ENCODE results near the gene SLC4A5. TPM values are rescaled to one million over a fixed set of nuclear protein-coding genes. Genes with fewer than 3 reads are reported as not detected.
A peak's percentile ranks its signal among the peaks of the same experiment; 100 is the strongest.

Gene SLC4A5
- total and polyA plus RNA-seq, 4 donors: 1.2 to 22.3 (median 3.2) TPM

DNA sequence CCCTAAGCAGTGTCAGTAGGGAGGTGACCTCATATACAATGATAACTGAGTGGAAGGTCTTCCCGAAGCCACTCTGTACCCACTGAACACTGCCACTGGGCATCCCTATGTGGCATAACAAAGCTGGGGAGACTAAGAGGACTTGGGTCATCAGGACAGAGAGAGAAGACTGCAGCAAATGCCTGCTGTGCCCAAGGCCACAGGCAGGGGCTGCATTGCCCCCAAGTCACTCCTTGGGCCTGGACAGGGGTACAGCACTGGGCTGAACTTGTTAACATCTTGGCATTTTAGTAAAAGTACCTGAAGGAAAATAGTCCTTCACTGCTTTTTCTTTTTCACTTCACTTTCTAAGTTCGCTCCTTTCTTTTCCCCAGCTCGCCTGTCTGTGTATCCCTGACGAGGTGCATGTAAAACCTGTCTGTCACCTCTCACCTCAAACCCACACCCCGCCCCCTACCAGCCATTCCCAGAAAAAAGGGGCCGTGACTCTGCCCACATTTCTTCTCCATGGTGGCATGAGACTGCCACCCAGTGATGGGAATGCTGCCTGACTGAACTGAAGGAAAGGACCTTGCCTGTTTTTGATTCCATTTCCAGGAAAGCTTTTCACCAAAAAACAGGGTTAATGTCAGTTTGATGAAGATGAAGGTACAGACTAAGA lies 81.9 kb downstream of the SLC4A5 start:
- no peak overlapping the region for H3K4me3 ChIP-seq (ENCODE audit: low read depth, low read length)
- peak in 3 of 6 donors; percentile 22 to 49 (median 38) for DNase-seq (ENCODE audit: low read depth in 4 of 6, low spot score in 6 of 6)
- peaks cover 7% of the 10 kb centered on the region for H3K36me3 ChIP-seq (ENCODE audit: control insufficient read depth, insufficient read depth, low read length)
- no peaks in the 10 kb centered on the region for H3K9me3 ChIP-seq (ENCODE audit: control insufficient read depth, insufficient read depth, low read length)
- H3K4me1 ChIP-seq (ENCODE audit: control insufficient read depth, insufficient read depth, low read length): no peaks in the 10 kb centered on the region
- H3K27me3 ChIP-seq (ENCODE audit: control insufficient read depth, insufficient read depth, low read length): no peaks in the 10 kb centered on the region
- WGBS (ENCODE audit: insufficient coverage): 32% methylated on average over 4 of the region's 6 CpGs
- no peak overlapping the region for H3K27ac ChIP-seq (ENCODE audit: low read depth, low read length)

DNA sequence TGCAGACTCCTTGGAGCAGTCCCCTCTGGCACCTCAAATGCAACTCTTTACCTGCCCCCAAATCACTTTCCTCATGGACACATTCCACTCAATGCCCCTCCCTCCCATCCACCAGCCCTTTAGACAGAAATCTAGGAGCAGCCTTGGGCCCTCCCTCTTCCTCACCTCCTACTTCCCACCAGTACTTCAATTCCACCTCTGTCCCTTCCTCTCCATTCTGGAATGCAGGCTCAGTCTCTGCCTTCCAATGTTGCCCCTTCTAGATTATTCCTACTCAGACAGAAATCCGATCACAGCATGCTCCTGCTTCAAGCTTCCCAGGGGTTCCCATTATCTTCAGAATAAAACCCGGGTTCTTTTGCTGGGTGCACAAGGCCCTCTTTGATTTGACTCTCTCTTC lies 82.7 kb downstream of the SLC4A5 start:
- no peaks in the 10 kb centered on the region for H3K27me3 ChIP-seq (ENCODE audit: control insufficient read depth, insufficient read depth, low read length)
- no peaks in the 10 kb centered on the region for H3K4me1 ChIP-seq (ENCODE audit: control insufficient read depth, insufficient read depth, low read length)
- H3K27ac ChIP-seq (ENCODE audit: low read depth, low read length): no peak overlapping the region
- H3K4me3 ChIP-seq (ENCODE audit: low read depth, low read length): no peak overlapping the region
- no peak for DNase-seq (ENCODE audit: low read depth in 4 of 6, low spot score in 6 of 6)
- H3K9me3 ChIP-seq (ENCODE audit: control insufficient read depth, insufficient read depth, low read length): no peaks in the 10 kb centered on the region
- 18% methylated on average over 2 of the region's 2 CpGs for WGBS (ENCODE audit: insufficient coverage)
- H3K36me3 ChIP-seq (ENCODE audit: control insufficient read depth, insufficient read depth, low read length): peaks cover 10% of the 10 kb centered on the region

DNA sequence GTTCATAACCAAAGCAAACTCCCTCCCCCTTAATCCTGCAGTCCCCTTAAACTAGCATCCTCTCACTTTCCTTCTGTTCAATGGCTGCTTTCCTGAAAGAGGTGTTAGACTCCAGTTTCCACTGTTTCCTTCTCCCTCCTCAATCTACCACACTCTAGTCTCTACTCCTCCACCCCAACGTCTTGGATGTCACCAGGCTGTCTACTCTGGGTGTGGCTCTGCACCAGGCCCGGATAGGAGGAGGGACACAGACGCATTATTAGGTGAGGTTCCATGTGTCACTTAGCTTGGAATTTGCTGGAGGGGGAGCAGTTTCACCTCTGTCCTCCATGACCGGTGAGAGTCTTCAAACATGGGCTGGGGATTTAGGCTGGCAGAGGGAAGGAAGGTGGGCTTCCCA lies 83.5 kb downstream of the SLC4A5 start:
- 100% methylated on average over 1 of the region's 4 CpGs for WGBS (ENCODE audit: insufficient coverage)
- Histone ChIP-seq H3K4me1 (ENCODE audit: control insufficient read depth, insufficient read depth, low read length) (no peaks in the 10 kb centered on the region), H3K4me3 (ENCODE audit: low read depth, low read length) (no peak overlapping the region), H3K9me3 (ENCODE audit: control insufficient read depth, insufficient read depth, low read length) (no peaks in the 10 kb centered on the region), H3K27me3 (ENCODE audit: control insufficient read depth, insufficient read depth, low read length) (no peaks in the 10 kb centered on the region), H3K27ac (ENCODE audit: low read depth, low read length) (no peak overlapping the region), H3K36me3 (ENCODE audit: control insufficient read depth, insufficient read depth, low read length) (peaks cover 7% of the 10 kb centered on the region)
- no peak for DNase-seq (ENCODE audit: low read depth in 4 of 6, low spot score in 6 of 6)

DNA sequence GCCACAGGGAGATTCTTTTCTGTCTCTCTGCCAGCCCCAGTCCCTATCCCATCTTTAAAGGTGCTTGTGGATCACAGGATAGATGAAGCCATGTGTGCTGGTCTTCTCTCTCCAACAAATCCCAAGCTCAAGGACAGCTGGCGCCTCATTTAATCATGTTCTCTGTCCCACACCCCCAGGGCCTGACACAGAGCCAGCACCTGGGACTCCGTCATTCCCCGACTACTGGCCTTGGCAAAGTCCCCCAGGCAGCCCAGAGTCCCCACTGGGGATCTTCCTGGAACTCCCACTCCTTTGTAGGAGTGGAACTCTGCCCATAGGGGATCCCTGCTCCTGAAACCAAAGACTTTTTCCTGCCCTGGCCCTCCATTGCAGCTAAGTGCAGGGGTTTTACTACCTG lies 84.0 kb downstream of the SLC4A5 start:
- no peaks in the 10 kb centered on the region for H3K4me1 ChIP-seq (ENCODE audit: control insufficient read depth, insufficient read depth, low read length)
- WGBS (ENCODE audit: insufficient coverage): 78% methylated on average over 3 of the region's 3 CpGs
- H3K27me3 ChIP-seq (ENCODE audit: control insufficient read depth, insufficient read depth, low read length): no peaks in the 10 kb centered on the region
- no peak overlapping the region for H3K27ac ChIP-seq (ENCODE audit: low read depth, low read length)
- H3K36me3 ChIP-seq (ENCODE audit: control insufficient read depth, insufficient read depth, low read length): peaks cover 7% of the 10 kb centered on the region
- no peak for DNase-seq (ENCODE audit: low read depth in 4 of 6, low spot score in 6 of 6)
- no peaks in the 10 kb centered on the region for H3K9me3 ChIP-seq (ENCODE audit: control insufficient read depth, insufficient read depth, low read length)
- no peak overlapping the region for H3K4me3 ChIP-seq (ENCODE audit: low read depth, low read length)

DNA sequence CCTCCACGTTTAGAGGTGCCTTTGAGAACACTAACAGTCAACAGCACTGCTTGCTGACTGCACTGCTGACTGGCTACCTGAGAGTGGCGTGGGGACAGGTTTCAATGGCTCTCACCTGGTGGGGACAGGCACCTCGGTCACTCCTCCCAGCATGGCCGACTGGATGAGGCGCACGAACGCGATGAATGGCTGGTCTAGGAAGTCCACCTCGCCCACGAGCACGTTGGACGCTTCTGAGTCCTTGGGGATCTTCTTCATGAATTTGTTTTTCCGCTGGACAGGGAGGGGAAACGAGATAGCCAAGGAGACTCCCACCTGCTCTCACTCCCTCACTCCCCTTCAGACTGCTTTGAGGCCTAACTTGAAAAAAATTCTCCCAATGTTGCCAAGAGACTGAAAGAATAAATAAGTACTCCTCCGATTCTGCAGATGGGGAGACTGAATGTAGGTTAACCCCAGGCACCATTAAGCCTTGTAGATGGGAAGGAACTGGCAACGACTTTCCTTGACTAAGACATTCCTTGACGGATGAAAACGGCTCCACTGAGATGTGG lies 87.5 kb downstream of the SLC4A5 start:
- no peak overlapping the region for H3K27ac ChIP-seq (ENCODE audit: low read depth, low read length)
- WGBS (ENCODE audit: insufficient coverage): 87% methylated on average over 11 of the region's 18 CpGs
- H3K9me3 ChIP-seq (ENCODE audit: control insufficient read depth, insufficient read depth, low read length): no peaks in the 10 kb centered on the region
- peaks cover 7% of the 10 kb centered on the region for H3K36me3 ChIP-seq (ENCODE audit: control insufficient read depth, insufficient read depth, low read length)
- H3K4me1 ChIP-seq (ENCODE audit: control insufficient read depth, insufficient read depth, low read length): no peaks in the 10 kb centered on the region
- no peaks in the 10 kb centered on the region for H3K27me3 ChIP-seq (ENCODE audit: control insufficient read depth, insufficient read depth, low read length)
- no peak overlapping the region for H3K4me3 ChIP-seq (ENCODE audit: low read depth, low read length)
- DNase-seq (ENCODE audit: low read depth in 4 of 6, low spot score in 6 of 6): no peak

DNA sequence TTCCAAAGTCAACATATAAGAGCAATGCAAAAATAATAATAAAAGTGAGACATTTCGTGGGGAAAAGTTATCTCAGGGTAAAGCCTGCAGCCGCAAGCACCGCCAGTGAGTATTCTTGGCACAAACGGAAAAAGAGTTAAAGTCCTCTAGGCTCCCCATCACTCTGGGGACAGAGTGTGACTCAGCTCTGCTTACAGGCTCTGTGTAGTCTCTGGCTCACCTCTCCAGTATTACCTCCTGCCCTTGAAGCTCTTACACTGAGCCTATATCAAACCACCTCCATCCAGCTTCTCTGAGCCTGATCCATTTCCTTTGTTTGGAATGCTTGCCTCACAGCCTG lies 89.3 kb downstream of the SLC4A5 start:
- Histone ChIP-seq H3K9me3 (ENCODE audit: control insufficient read depth, insufficient read depth, low read length) (no peaks in the 10 kb centered on the region), H3K27ac (ENCODE audit: low read depth, low read length) (no peak overlapping the region), H3K4me3 (ENCODE audit: low read depth, low read length) (no peak overlapping the region), H3K36me3 (ENCODE audit: control insufficient read depth, insufficient read depth, low read length) (peaks cover 7% of the 10 kb centered on the region), H3K27me3 (ENCODE audit: control insufficient read depth, insufficient read depth, low read length) (no peaks in the 10 kb centered on the region), H3K4me1 (ENCODE audit: control insufficient read depth, insufficient read depth, low read length) (no peaks in the 10 kb centered on the region)
- 100% methylated on average over 3 of the region's 4 CpGs for WGBS (ENCODE audit: insufficient coverage)
- DNase-seq (ENCODE audit: low read depth in 4 of 6, low spot score in 6 of 6): no peak

DNA sequence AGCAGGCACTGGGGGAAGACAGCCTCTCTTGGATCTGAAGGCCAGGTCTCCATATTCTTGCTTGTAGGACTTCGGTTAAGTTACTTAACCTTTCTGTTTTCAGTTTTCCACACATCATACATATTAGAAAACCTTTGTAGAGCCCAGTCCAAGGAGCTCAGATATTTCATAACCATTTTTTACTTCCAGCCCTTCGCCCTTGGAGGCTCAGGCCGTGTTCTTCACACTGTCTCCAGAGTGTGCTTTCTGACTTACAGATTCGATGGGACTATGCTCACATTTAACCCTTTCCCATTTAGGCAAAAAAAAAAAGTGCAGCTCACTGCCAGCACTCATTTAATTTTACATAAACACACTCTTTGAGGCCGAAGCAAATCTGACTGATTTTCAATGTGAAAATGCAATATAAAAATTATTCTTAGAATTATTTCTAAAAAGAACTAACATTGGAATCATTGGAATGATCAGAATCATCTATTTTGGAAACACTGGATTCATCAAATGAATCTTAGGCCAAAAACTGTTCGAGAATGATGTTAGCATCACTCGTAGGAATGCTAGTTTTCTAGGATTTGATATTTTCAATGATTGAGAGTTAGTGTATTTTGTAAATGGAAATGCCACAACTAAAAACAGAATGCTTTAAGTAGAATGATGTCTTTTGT lies 89.8 kb downstream of the SLC4A5 start:
- no peak overlapping the region for H3K27ac ChIP-seq (ENCODE audit: low read depth, low read length)

DNA sequence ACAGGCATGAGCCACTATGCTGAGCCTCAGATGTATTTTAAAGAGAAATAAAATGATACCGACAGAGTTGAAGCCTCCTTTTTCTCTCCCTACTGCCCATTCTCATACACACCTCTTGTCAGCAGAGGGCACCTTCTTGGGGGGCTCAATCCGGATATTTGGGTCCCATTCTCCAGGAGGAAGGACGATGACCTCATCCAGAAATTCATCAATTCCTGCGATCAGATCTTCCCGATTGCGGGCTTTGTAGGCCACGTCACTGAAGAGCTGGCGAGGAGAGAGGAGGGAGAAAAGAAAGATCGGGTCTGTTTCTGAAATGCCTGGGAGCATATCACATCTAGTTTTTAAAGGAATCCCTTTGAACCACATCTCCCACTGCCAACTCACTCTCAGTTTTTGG lies 90.4 kb downstream of the SLC4A5 start:
- 45% methylated on average over 2 of the region's 9 CpGs for WGBS (ENCODE audit: insufficient coverage)
- no peak for DNase-seq (ENCODE audit: low read depth in 4 of 6, low spot score in 6 of 6)
- Histone ChIP-seq H3K27me3 (ENCODE audit: control insufficient read depth, insufficient read depth, low read length) (no peaks in the 10 kb centered on the region), H3K4me3 (ENCODE audit: low read depth, low read length) (no peak overlapping the region), H3K9me3 (ENCODE audit: control insufficient read depth, insufficient read depth, low read length) (no peaks in the 10 kb centered on the region), H3K27ac (ENCODE audit: low read depth, low read length) (no peak overlapping the region), H3K36me3 (ENCODE audit: control insufficient read depth, insufficient read depth, low read length) (peaks cover 7% of the 10 kb centered on the region), H3K4me1 (ENCODE audit: control insufficient read depth, insufficient read depth, low read length) (no peaks in the 10 kb centered on the region)

More for the DNA sequence above, 89.8 kb downstream of the SLC4A5 start:
- no peaks in the 10 kb centered on the region for H3K27me3 ChIP-seq (ENCODE audit: control insufficient read depth, insufficient read depth, low read length)
- H3K4me3 ChIP-seq (ENCODE audit: low read depth, low read length): no peak overlapping the region
- no peaks in the 10 kb centered on the region for H3K4me1 ChIP-seq (ENCODE audit: control insufficient read depth, insufficient read depth, low read length)
- no peaks in the 10 kb centered on the region for H3K9me3 ChIP-seq (ENCODE audit: control insufficient read depth, insufficient read depth, low read length)
- 70% methylated on average over 5 of the region's 7 CpGs for WGBS (ENCODE audit: insufficient coverage)
- DNase-seq (ENCODE audit: low read depth in 4 of 6, low spot score in 6 of 6): no peak
- peaks cover 7% of the 10 kb centered on the region for H3K36me3 ChIP-seq (ENCODE audit: control insufficient read depth, insufficient read depth, low read length)

DNA sequence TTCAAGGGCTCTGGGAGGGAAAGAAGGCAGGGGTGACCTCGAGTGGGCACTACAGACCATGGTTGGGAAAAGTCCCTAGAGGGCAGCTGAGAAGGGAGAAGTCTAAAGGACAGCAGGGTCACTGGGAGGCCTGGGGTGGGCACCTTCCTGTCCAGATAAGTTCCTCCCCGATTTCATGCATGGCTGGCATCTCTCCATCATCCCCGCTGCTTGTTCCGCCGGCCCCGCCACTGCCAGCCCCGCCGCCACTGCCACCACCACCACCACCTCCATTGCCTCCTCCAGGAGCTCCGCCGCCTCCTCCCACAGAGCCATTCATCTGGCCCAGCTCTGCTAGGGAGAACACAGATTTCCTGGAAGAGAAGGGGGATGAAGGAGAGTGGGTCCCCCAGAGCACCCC lies 91.2 kb downstream of the SLC4A5 start:
- peaks cover 7% of the 10 kb centered on the region for H3K36me3 ChIP-seq (ENCODE audit: control insufficient read depth, insufficient read depth, low read length)
- DNase-seq (ENCODE audit: low read depth in 4 of 6, low spot score in 6 of 6): no peak
- WGBS (ENCODE audit: insufficient coverage): 29% methylated on average over 1 of the region's 10 CpGs
- no peak overlapping the region for H3K27ac ChIP-seq (ENCODE audit: low read depth, low read length)
- H3K27me3 ChIP-seq (ENCODE audit: control insufficient read depth, insufficient read depth, low read length): no peaks in the 10 kb centered on the region
- H3K4me3 ChIP-seq (ENCODE audit: low read depth, low read length): no peak overlapping the region
- H3K9me3 ChIP-seq (ENCODE audit: control insufficient read depth, insufficient read depth, low read length): no peaks in the 10 kb centered on the region
- H3K4me1 ChIP-seq (ENCODE audit: control insufficient read depth, insufficient read depth, low read length): no peaks in the 10 kb centered on the region

DNA sequence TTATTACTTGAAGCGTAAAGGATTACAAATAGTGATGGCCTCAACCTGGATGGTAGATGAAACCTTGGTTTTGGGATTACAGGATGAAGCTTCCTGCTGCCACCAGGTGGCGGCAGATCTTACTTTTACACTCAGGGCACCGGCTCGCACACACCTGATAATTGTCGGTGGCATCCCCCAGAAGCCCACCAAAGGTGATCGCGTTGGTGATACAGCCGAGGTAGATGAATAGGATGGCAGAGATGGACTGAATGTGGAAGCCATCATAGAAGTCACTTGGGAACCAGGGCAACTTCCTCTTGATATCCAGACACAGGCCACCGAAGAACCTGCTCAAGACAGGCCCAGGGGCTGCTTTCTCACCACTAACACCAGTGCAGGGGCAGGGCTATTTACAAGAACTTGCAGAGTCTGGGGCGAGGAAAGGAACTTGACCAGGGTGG lies 93.0 kb downstream of the SLC4A5 start:
- peak in 5 of 6 donors; percentile 5 to 86 (median 29) for DNase-seq (ENCODE audit: low read depth in 4 of 6, low spot score in 6 of 6)
- H3K27me3 ChIP-seq (ENCODE audit: control insufficient read depth, insufficient read depth, low read length): no peaks in the 10 kb centered on the region
- no peak overlapping the region for H3K4me3 ChIP-seq (ENCODE audit: low read depth, low read length)
- H3K9me3 ChIP-seq (ENCODE audit: control insufficient read depth, insufficient read depth, low read length): no peaks in the 10 kb centered on the region
- H3K4me1 ChIP-seq (ENCODE audit: control insufficient read depth, insufficient read depth, low read length): no peaks in the 10 kb centered on the region
- WGBS (ENCODE audit: insufficient coverage): 27% methylated on average over 3 of the region's 10 CpGs
- no peak overlapping the region for H3K27ac ChIP-seq (ENCODE audit: low read depth, low read length)
- H3K36me3 ChIP-seq (ENCODE audit: control insufficient read depth, insufficient read depth, low read length): peaks cover 5% of the 10 kb centered on the region
